GM21526 (cell line): ENCODE data around the gene NLGN1.

ENCODE experiments used
- ATAC-seq: cut with Tn5 transposase; IDR thresholded peaks from one replicate; pipeline ENCODE4 v1.9.1; 2021; ENCODE audit warnings: moderate library complexity; ENCODE audit not compliant: unreplicated experiment, low FRiP score

The NLGN1 gene

GRCh38 chr3:173624086-173624485 lies 226.5 kb downstream of the NLGN1 start:
- no peak for ATAC-seq

DNA sequence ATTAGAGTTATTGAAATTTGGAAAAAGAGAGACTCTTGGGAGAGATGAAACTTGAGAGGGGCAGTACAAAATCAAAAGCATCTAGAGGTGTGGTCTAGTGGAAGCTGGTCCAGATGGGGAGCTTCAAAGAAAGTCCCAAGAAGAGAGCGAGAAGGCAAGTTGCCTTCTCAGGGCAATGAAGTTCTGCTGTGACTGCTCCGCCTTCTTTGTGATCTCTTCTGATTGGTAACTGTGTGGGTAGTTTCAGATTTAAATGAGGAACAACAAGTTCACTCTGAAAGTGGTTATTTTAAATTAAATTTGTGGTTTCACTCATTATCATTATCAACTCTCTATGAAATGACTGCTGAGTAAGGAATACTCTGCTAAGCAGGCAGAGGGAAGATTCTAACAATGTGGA lies 233.3 kb downstream of the NLGN1 start:
- no peak for ATAC-seq

DNA sequence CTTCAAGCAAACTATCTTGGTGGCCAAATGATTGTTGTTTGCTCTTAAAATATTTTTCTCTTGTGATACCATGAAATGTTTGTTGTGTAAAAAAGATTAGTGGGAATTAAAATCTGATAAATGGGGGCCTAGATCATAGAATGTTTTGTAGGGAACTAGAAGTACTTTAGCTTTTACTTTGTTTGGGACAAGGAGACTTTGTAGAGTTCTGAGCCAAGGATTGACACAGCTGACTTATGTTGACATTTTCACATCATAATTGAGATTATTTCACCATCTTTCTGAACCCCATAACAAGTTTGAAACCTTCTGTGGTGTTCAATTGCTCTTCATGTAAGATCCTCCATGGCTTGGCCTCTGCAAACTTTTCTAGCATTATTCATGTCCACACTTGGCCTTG lies 235.4 kb downstream of the NLGN1 start:
- ATAC-seq = no peak

DNA sequence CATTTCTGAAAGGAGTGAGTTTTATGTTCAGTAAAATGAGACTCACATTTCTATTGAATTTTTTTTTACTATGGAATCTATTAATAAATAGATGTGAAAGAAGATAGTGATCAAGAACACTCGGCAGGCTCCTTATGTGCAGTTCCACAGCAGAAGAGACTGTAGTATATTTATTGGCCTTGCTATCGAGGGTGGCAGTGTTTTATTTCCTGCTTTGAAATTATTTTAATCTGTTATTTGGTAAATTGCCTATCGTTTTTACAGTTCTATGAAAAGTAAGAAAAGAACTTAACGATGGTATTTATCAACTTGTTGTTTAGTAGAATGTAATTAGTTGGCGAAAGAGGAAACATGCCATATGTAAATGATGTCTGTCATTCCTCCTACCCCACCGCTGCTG lies 238.3 kb downstream of the NLGN1 start:
- ATAC-seq = no peak

DNA sequence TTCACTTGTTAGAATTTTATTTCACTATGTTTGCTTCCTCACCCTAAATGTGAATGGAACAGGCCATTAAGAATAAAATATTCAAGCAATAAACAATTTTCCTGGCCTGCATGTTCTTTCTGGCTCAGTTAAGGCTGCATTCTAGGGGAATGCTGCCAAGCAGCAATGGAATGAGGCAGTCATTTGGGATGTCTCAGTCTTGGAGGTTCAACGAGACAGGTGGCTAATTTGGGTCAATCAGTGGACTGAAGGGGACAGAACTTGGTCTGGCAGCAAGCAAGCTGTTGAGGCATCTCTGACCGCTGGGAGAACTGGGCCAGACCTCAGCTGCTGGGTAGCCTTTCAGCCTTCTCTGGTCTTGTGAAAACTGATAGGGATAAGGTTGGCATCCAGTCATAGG lies 241.6 kb downstream of the NLGN1 start:
- ATAC-seq = no peak

DNA sequence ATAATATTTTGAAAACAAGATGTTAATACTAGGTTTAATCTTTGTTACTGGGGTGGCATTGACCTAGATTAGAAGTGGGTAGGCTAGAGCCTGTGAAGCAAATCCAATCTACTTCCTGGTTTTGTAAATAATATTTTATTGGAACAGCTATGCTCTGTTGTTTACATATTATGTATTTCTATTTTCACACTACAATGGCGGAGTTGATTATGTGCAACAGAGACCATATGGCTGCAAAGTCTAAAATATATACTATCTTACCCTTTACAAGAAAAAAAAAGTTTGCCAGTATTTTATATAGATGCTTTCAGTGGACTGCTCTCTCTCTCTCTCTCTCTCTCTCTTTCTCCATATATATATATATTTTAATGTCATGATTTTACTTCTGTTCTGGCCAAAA lies 244.2 kb downstream of the NLGN1 start:
- no peak for ATAC-seq

DNA sequence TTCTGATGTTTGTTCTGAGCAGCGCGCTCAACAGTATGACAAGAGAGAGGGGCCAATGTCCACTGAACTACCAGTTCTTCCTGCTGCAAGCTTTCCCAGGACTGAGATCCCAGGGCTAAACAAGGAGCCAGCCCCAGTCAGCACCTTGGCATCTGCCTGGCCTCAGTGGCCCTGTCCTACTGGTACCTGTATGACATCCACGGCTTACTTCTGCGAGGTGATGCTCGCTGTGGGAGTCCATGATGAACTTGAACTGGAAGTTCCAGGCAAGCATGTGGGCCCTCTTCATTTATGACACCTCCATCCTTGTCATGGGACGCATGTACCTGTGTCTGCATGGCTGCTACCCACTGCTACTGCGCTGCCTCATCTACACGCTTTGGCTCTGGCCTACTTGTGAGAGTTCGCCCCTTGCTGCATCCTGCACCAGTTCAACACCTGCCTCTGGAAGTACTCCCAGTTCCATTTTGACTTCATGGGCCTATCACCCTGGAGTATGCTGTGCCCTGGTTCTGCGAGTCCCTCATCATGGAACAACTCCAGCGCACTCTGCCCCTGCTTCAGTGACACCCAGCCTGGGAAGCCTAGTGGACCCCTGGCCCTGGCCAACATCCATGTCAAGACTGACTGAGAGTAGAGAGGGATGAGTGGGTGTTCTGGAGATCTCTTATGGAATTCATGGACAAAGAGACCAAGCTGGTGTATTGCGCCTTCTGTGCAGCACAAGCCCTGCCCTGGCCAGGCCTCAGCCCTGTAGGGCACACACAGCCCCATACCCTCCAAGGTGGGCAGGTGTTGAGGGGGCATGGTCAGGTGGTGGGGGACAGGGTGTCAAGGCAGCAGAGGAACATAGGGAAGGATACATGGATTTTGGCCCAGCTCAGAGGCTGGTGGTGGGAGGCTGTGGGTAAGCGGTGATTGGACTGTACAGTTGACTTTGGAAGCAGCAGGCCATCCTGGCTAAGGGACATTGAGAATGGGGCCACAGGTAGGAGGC lies 246.8 kb downstream of the NLGN1 start:
- ATAC-seq = no peak

- no peak for ATAC-seq
These were observed 253.1 kb downstream of the NLGN1 start for GRCh38 chr3:173650596-173650995.

DNA sequence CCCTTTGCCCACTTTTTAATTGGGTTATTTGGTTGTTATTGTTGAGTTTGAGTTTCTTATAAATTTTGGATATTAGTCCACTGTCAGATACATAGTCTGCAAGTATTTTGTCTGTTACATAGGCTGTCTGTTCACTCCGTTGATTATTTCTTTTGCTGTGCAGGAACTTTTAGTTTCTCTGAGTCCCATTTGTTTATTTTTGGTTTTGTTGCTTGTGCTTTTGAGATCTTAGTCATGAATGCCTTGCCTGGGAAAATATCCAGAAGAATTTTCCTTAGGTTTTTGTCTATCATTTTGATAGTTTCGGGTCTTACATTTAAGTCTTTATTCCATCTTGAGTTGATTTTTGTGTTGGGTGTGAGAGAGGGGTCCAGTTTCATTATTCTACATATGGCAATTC lies 254.5 kb downstream of the NLGN1 start:
- ATAC-seq = no peak

DNA sequence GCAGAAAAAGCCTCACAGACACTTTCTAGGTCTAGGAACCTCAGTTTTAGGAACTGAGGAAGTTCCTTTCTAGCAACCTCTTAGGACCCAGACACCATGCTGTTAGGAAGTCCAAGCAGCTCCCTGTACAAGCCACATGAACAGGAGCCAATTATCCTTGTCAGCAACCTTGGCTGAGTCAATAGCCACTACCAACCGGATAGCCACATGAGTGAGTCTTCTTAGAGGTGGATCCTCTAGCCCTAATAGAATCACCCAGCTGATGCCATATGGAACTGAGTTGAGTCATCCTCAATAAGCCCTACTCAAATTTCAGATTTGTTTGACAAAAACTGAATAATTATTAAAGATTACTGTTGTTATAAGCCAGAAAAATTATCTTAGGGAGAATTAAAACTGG lies 256.2 kb downstream of the NLGN1 start:
- no peak for ATAC-seq

DNA sequence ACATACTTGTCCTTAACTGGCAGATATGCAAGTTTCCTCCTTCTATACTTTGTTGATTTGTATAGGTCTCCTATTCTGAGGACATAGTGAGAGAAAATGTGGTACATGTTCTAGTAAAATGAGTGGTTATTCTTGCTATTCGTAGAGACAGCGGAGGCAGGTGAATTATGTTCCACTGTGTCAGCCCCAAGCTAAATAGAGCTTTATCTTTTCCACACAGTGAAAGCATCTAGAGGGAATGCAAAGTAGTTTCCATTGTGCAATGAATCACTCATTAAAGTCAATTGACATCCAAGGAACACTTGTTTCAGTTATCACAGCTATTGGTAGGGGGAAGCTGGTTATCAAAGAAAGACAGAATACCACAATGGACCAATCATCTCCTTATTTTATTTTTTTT lies 262.4 kb downstream of the NLGN1 start:
- no peak for ATAC-seq

DNA sequence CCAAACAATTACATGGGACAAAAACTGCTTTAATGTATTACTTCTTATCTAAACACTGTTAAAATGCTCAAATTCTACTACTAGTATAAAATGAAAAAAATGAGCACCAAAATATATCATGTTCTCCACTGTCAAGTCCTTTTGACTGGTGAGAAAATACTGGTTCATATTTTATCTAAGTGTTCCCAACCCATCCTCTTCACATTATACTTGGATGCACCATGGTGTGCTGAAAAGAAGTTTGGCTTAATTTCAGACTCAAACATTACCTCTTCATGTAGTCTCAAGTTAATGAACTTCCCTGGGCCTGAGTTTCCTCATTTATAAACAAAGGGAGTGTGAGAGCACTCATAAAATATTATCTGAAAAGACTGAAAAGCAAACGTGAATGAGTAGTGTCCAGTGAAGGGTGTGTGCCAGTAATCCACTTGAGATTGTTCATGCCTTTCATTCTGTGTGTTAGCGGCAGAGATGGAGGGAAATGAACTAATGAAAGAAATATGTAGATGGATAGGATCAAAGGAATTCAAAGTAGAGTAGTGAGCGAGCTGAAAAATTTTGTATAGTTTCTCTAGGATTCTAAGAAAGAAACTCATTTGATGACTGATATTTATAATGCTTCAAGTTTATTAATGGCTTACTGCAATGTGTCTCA lies 263.2 kb downstream of the NLGN1 start:
- no peak for ATAC-seq

- no peak for ATAC-seq
These were observed 266.2 kb downstream of the NLGN1 start for GRCh38 chr3:173663696-173664111.

- ATAC-seq = no peak
These were observed 278.6 kb downstream of the NLGN1 start for GRCh38 chr3:173676094-173676493.

DNA sequence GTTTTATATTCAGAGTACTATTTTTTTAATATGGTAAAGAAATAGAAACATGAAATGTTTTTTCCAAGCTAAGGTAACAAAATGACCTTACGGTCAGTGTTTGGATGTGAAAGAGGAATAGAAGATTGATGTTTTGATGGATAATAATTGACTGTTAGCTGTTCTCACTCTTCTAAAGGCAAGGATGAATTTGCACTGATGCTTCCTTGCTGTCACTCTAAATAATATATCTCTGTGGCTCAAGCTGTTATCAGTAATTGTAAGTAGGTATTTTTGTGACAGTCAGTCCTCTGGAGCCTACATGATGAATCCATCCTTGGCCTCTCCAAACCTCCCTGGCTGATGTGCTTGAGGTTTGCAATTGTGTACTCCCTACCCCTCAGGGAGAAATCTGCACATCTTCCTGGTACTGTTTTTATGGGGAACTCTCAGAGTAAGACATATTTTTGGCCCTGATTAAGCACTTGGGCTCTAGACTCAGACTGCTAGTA lies 283.7 kb downstream of the NLGN1 start:
- no peak for ATAC-seq

DNA sequence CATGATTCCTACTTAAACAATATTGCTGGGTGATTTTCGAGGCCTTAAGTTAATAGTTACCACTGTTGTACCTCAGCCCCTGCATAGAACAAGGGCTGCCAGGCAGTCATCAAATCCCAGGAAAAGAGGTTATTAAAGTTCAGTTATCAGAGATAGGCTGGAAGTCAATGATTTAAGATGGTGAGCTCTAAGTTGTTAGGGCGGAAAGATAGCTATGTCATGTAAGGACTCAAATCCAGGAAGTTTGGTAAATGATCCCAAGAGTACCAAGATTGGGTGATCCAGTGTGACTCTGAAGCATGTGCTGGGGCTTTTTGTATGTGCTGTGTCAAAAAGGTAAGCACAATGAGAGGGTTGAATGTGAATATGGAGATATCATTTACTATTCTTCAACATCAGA lies 287.9 kb downstream of the NLGN1 start:
- no peak for ATAC-seq

DNA sequence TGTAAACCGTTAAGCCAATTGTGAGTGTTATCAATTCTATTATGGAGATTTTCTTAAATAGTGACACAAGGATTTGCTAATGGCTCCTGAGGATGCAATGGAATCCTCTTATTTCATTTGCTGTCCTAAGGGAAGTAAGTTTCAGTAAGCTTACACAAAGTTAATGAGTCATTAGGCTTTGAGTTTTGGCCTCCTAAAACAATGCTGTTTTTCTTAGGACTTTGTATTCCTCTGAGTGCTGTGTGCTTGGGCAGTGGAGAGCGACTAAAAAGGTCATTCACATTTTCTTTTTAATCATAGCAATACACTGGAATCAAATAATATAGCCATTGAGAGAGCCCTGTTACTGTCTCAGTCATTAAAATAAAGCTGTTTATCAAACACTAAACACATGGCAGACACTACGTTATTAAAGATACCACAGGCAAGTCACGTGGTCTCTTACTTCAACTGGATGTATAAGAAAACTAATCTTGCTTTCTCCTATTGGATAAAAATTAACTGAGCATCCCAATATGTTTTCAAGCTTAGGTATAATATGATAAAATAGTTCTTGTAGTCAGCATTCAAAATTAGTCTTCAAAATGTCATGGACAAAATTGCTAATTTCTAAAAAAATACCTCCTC lies 290.8 kb downstream of the NLGN1 start:
- no peak for ATAC-seq

GRCh38 chr3:173690542-173691180 lies 293.1 kb downstream of the NLGN1 start:
- no peak for ATAC-seq

DNA sequence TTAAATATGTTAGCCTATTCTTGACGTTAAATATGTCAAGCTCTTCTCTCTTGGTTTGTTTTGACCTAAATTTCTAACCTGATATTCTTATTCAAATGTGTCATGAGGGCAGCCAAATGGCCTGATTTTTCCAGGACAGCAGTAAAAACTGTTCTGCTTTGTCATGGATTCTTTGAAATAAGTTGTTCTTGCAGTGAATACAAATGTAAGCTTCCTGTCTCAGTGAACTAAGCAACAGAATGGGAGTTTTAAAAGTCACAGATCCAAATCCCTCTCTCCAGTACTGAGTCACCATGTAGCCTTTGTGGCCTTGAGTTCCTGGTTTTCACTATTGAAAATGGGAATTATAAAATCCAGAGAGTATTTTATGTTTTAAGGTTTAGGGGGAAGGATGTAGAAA lies 301.8 kb downstream of the NLGN1 start:
- no peak for ATAC-seq

DNA sequence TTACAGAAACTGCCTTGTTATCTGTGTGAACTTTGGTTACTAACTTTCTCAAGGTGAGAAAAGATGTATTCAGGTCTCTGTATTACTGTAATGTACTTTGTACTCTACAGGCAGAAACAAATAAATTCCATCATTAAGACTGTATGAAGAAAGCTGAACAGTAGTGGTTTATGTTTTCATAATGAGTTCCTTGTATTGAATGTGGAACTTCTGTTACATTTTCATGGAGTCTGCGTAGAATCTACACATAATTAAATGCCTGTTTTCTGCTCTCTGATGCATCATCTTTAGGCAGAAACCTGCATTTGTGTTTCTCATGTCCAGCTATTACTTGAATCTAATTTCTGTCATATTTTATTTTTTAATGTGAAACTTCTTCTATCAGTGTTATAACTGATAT lies 302.8 kb downstream of the NLGN1 start:
- no peak for ATAC-seq

DNA sequence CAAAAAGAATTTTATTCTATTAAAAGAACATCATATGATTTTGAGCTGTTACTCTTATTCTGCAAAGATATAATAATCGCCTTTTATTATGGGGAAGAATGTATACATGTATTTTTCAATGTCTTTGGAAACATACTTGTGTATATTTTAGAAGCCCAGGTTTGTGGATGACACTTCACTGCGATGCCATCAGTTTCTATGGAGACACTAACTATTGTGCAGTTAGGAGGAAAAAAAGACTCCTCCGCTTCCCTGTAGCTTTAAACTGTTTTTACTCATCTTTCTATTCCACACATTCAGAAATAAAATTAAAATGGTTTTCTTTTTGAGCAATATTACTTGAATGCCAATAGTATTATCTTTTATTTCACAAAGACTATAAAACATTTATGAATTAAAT lies 305.0 kb downstream of the NLGN1 start:
- ATAC-seq = no peak
